ENCODE measurements around the gene CADPS.

CADPS gene

GRCh38 chr3:62874711-62875557, at the start of gene CADPS:
CADPS (minus strand) TSS chr3:62875416; CDS start chr3:62875029, 387 bp downstream.
- DNase-seq (ENCODE audit: low read depth), result no peak

GRCh38 chr3:62923066-62923465, 47.9 kb upstream of the CADPS start:
- H3K4me3 ChIP-seq (ENCODE audit: low read depth, low read length), result no peak overlapping the region
- peak; percentile 43 for DNase-seq (ENCODE audit: low read depth)

More at GRCh38 chr3:62874711-62875557, at the start of gene CADPS:
- H3K4me3 ChIP-seq (ENCODE audit: low read depth, low read length), result peak within 1 kb of the TSS; percentile 59

- peak; percentile 36 for DNase-seq (ENCODE audit: low read depth)
- H3K4me3 ChIP-seq (ENCODE audit: low read depth, low read length), result no peak overlapping the region
These were observed 47.1 kb upstream of the CADPS start for GRCh38 chr3:62922326-62922725.

GRCh38 chr3:62920466-62920784, 45.2 kb upstream of the CADPS start:
- no peak for DNase-seq (ENCODE audit: low read depth)
- H3K4me3 ChIP-seq (ENCODE audit: low read depth, low read length), result no peak overlapping the region

- no peak overlapping the region for H3K4me3 ChIP-seq (ENCODE audit: low read depth, low read length)
- no peak for DNase-seq (ENCODE audit: low read depth)
These were observed 44.7 kb upstream of the CADPS start for GRCh38 chr3:62919784-62920465.

GRCh38 chr3:62918777-62919176, 43.6 kb upstream of the CADPS start:
- no peak for DNase-seq (ENCODE audit: low read depth)
- no peak overlapping the region for H3K4me3 ChIP-seq (ENCODE audit: low read depth, low read length)

GRCh38 chr3:62918131-62918530, 42.9 kb upstream of the CADPS start:
- no peak for DNase-seq (ENCODE audit: low read depth)
- H3K4me3 ChIP-seq (ENCODE audit: low read depth, low read length), result no peak overlapping the region

- H3K4me3 ChIP-seq (ENCODE audit: low read depth, low read length), result no peak overlapping the region
- no peak for DNase-seq (ENCODE audit: low read depth)
These were observed 36.3 kb upstream of the CADPS start for GRCh38 chr3:62911526-62911925.

GRCh38 chr3:62905331-62905730, 30.1 kb upstream of the CADPS start:
- DNase-seq (ENCODE audit: low read depth), result no peak
- no peak overlapping the region for H3K4me3 ChIP-seq (ENCODE audit: low read depth, low read length)

- H3K4me3 ChIP-seq (ENCODE audit: low read depth, low read length), result no peak overlapping the region
- no peak for DNase-seq (ENCODE audit: low read depth)
These were observed 23.6 kb upstream of the CADPS start for GRCh38 chr3:62898530-62899496.

- no peak overlapping the region for H3K4me3 ChIP-seq (ENCODE audit: low read depth, low read length)
These were observed 20.7 kb upstream of the CADPS start for GRCh38 chr3:62895901-62896300.

GRCh38 chr3:62892951-62893350, 17.7 kb upstream of the CADPS start:
- no peak overlapping the region for H3K4me3 ChIP-seq (ENCODE audit: low read depth, low read length)
- DNase-seq (ENCODE audit: low read depth), result no peak

More at GRCh38 chr3:62895901-62896300, 20.7 kb upstream of the CADPS start:
- no peak for DNase-seq (ENCODE audit: low read depth)

GRCh38 chr3:62892045-62892444, 16.8 kb upstream of the CADPS start:
- no peak for DNase-seq (ENCODE audit: low read depth)
- H3K4me3 ChIP-seq (ENCODE audit: low read depth, low read length), result no peak overlapping the region

GRCh38 chr3:62888778-62889177, 13.6 kb upstream of the CADPS start:
- DNase-seq (ENCODE audit: low read depth), result no peak
- H3K4me3 ChIP-seq (ENCODE audit: low read depth, low read length), result no peak overlapping the region

- no peak for DNase-seq (ENCODE audit: low read depth)
- H3K4me3 ChIP-seq (ENCODE audit: low read depth, low read length), result no peak overlapping the region
These were observed 13.0 kb upstream of the CADPS start for GRCh38 chr3:62888180-62888579.

GRCh38 chr3:62885136-62885535, 9.9 kb upstream of the CADPS start:
- DNase-seq (ENCODE audit: low read depth), result no peak

GRCh38 chr3:62884096-62884870, 9.1 kb upstream of the CADPS start:
- H3K4me3 ChIP-seq (ENCODE audit: low read depth, low read length), result no peak overlapping the region
- no peak for DNase-seq (ENCODE audit: low read depth)

More at GRCh38 chr3:62885136-62885535, 9.9 kb upstream of the CADPS start:
- H3K4me3 ChIP-seq (ENCODE audit: low read depth, low read length), result no peak overlapping the region

- H3K4me3 ChIP-seq (ENCODE audit: low read depth, low read length), result no peak overlapping the region
- peak; percentile 22 for DNase-seq (ENCODE audit: low read depth)
These were observed 7.5 kb upstream of the CADPS start for GRCh38 chr3:62882676-62883200.

GRCh38 chr3:62876064-62876463, 848 bp upstream of the CADPS start:
- DNase-seq (ENCODE audit: low read depth), result peak; percentile 16
- H3K4me3 ChIP-seq (ENCODE audit: low read depth, low read length), result no peak overlapping the region
